Breast epithelium (tissue), 3 donors: ENCODE data around the gene LRRC46.

Experiments used
- CTCF ChIP-seq, 3 donors: fragments of 450-650 bp; IDR thresholded peaks; one replicate each; pipeline ENCODE4 v1.5.1; 2016 to 2017; ENCODE audit warnings: antibody characterized with exemption in 3 of 3, mild to moderate bottlenecking in 3 of 3, moderate library complexity in 3 of 3
- POLR2A ChIP-seq: fragments of 450-650 bp; IDR thresholded peaks from one replicate; pipeline ENCODE4 v1.6.1; 2016; ENCODE audit warnings: antibody characterized with exemption, mild to moderate bottlenecking, moderate library complexity

DNA sequence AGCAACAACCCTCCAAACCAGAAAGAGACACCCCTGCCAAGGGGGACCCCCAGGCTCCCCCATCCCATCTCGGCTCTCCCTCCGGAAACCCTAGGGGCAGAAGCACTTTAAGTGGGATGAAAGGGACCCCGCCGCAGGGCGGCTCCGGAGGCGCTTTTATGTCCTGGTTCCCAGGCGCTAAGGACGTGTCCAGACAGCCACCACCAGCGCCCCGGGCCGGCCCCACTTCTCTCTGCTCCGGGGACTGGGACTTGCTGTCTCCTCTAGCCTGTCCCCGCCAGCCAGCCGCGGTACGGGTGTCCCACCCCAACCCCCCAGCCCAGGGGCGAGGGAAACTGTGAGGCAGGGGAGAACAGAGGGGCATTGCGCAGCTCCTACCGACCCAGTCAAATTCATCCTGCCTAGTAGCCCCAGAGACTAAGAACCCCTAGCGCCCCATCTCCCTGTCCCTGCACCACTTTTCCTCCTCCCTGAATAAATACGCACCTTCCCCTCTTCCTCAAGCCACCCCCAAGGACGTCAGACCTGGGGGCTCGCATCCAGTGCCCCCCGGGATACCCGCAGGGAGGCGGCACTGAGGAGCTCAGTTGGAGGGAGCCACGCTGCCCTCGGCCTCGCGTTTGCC, 15.4 kb downstream of the LRRC46 start:
- TF ChIP-seq CTCF (IDR thresholded peaks at IDR 0.05) (no peak), POLR2A (no peak)
